Activated CD4-positive, CD25-positive, alpha-beta regulatory T cell treated with anti-CD3 and anti-CD28 coated beads, Interleukin-2, amount 50 U/mL, for 24 hours (primary cell): ENCODE measurements around the gene ITGAV.

Experiments
- ATAC-seq, 2 donors: fragments of 150-1000 bp; cut with Tn5 transposase; one replicate each; pipeline ENCODE4 v1.10.0; 2021; ENCODE audit warnings: mild to moderate bottlenecking in 1 of 2, moderate library complexity in 1 of 2

Gene ITGAV

GRCh38 chr2:186614373-186614772 is 24.5 kb downstream of the ITGAV start:
- no peak for ATAC-seq

GRCh38 chr2:186617148-186617547 is 27.3 kb downstream of the ITGAV start:
- ATAC-seq = no peak

GRCh38 chr2:186617771-186618170 is 27.9 kb downstream of the ITGAV start:
- no peak for ATAC-seq

DNA sequence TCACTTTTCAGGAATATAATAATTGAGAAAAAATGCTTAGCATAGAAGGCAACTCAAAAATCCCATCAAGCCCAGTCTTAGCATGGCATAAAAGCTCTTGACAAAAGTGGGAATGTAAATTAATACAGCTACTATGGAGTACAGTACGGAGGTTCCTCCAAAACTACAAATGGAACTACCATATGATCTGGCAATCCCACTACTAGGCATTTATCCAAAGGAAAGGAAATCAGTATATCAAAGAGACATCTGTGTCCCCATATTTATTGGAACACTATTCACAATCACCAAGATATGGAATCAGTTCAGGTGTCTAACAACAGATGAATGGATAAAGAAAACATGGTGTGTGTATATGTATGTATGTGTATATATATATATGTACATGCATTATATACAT is 28.8 kb downstream of the ITGAV start:
- no peak for ATAC-seq

- no peak for ATAC-seq
Observed at GRCh38 chr2:186623084-186623483, 33.2 kb downstream of the ITGAV start.

- no peak for ATAC-seq
Observed at GRCh38 chr2:186624276-186624675, 34.4 kb downstream of the ITGAV start.

DNA sequence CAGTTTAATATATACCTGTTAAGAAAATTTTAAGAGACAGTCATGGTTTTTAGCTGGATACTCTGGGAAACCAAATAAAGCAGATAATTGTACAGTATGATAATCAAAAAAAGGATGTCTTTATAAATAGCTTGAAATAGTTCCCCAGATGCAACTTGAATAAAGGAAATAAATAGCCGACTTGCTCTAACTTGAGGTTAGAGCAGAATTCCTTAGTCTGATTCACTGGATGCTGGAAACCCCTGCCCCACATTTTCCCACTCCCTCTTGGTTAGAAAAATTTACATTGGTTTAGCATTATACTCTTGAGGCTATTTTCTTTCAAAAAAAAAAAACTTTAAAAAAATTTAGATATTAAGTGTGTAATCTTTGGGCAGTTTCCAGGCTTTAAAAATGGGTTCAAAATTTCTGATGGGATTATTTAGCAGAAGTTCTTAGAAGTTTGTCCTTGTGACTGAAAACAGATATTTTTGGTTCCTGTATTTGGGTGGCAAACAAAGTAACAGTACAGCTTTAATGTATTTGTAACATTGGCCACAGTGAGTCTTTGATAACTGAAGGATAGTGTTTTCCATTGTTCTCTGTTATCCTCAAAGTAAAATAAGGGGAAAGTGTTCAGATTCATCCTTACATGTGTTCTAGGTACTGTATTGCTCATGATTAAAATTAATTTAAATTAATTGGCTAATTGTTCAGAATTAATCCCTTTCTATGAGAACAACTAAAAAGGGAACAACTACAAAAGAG is 39.6 kb downstream of the ITGAV start:
- ATAC-seq = no peak

- ATAC-seq = no peak
Observed at GRCh38 chr2:186632417-186632816, 42.6 kb downstream of the ITGAV start.

GRCh38 chr2:186634701-186635100 is 44.8 kb downstream of the ITGAV start:
- ATAC-seq = no peak

DNA sequence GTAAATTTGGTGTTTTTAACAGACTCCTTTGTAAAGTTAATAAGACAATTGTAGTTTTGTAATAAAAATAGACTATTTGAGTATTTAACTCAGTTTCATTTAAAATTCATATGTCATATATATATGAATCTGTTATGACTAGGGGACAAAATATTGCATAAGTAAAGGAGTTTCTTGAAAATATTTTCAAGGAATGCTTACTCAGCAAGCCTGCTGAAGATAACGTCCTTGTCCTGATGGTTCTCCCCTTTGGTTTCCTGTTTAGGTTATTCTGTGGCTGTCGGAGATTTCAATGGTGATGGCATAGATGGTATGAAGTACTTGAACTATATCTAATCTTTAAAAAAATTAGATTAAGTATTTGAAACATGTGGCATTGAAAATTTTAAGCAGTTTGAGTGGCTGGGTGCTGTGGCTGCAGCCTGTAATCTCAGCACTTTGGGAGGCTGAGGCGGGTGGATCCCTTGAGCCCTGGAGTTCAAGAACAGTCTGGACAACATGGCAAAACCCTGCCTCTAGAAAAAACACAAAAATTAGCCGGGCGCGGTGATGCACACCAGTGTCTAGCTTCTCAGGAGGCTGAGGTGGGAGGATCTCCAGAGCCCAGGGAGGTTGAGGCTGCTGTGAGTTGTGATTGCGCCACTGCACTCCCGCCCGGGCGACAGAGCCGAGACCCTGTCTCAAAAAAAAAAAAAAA is 47.1 kb downstream of the ITGAV start:
- no peak for ATAC-seq

DNA sequence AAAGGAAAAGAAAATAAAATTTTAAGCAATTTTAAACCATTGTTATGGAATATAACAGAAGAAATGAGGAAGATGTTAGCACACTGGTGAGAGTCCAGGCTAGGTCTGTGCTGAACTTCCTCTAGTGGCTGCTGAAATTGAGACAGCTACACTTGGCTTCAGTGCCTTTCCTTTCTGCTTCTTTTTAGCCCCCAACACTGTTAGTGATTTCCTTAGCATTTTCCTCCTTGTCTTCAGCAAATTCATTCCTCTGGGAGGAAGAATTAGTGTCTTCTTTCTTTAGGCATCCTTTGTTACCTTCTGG is 47.6 kb downstream of the ITGAV start:
- no peak for ATAC-seq

DNA sequence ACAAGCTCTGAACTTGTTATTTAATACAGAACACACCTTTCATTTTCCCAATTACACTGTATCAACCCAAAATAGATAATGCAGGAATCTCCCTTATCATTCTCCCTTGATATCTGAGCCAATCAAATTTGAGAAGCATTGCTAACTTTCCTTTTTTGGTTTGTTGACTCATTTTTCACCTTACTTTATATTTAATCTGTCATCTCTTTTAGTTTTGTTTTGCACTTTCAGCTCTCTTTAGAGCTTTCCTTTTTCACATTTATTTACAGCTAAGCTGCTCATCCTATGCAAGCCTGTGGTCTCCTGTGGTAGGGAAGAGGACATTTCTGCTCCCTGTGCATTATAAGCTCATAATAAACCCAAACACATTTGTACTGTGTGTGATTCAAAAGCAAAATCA is 50.1 kb downstream of the ITGAV start:
- ATAC-seq = peak; percentile 52 to 67

- ATAC-seq = no peak
Observed at GRCh38 chr2:186641132-186641806, 51.4 kb downstream of the ITGAV start.

GRCh38 chr2:186641807-186642321 is 52.0 kb downstream of the ITGAV start:
- peak; percentile 66 to 75 for ATAC-seq

- no peak for ATAC-seq
Observed at GRCh38 chr2:186644791-186645190, 54.9 kb downstream of the ITGAV start.

- ATAC-seq = no peak
Observed at GRCh38 chr2:186645999-186646398, 56.1 kb downstream of the ITGAV start.

DNA sequence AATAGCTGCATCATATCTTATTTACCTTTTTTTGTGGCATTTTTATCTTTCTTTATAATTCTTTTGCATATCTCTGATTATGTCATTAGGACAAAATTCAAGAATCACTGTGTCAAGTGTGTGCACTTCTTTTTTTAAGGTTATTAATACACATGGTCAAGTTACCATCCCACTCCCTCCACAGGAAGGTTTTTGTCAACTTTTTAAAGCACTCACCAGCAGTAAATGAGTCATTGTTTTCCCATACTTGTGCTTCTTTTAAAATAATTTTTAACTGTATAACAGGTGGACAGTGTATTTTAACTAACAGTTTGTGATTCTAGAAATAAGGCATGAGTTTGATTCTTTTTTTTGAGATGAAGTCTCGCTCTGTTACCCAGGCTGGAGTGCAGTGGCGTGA is 58.3 kb downstream of the ITGAV start:
- ATAC-seq = no peak

GRCh38 chr2:186653511-186653910 is 63.7 kb downstream of the ITGAV start:
- ATAC-seq = no peak

DNA sequence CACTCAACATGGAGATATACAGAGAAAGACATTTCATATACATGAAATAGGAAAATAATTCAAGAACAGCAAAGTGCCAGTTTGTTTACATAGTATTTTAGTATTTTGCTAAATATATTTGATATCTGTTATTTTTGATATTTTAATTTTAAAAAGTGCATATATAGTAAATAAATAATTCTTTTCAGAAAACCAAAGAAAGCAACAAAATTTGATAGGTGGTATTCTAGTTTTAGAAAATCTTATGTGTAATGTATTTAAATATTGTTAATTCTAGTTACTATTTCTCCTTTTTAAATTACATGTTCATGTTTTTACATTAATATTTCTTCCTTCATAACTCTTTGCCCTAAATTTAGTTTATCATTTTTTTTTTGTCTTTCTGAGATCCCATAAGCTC is 69.5 kb downstream of the ITGAV start:
- ATAC-seq = no peak

- no peak for ATAC-seq
Observed at GRCh38 chr2:186664385-186665043, 74.7 kb downstream of the ITGAV start.

DNA sequence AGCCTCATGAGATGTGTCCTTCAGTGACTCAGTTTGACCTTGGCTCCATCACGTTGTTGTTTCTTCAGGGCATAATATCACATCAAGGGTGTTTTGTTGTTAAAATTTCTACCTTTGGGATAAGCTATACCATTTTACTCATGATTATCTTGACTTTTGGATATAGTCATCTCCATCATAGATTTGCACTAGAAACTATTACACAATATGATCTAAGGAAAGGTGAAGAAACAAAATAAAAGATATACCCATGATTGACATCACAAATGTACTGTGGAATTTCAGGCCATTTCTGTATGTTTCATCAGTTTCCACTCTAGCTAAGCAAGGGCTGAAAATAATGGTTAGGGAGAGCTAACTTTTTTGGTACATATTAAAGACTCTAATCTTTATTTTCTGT is 79.3 kb downstream of the ITGAV start:
- ATAC-seq = no peak

GRCh38 chr2:186670831-186671230 is 81.0 kb downstream of the ITGAV start:
- ATAC-seq = no peak

GRCh38 chr2:186675380-186675779 is 85.5 kb downstream of the ITGAV start:
- no peak for ATAC-seq
